Measurements from ENCODE around the gene SYNE3.

Gene SYNE3

GRCh38 chr14:95469134-95469481 is 47.3 kb downstream of the SYNE3 start:
- DNase-seq: no peak

GRCh38 chr14:95468448-95469133 is 47.9 kb downstream of the SYNE3 start:
- DNase-seq: peak; percentile 66

GRCh38 chr14:95467657-95468056 is 48.8 kb downstream of the SYNE3 start:
- DNase-seq: no peak

- DNase-seq: no peak
Observed at GRCh38 chr14:95467232-95467631, 49.2 kb downstream of the SYNE3 start.

Measured in femur (tissue), 1 donor.